Cardiac muscle cell (in vitro differentiated cells and primary cell): ENCODE results near the gene POU6F2. TPM values are rescaled to one million over a fixed set of nuclear protein-coding genes. Genes with fewer than 3 reads are reported as not detected.

Experiments
- DNase-seq, 2 donors: peaks; one replicate each; pipeline versions ENCODE4 v3.0.0 to v3.0.0-alpha.2; 2010 to 2017; ENCODE audit warnings: low read depth in 1 of 2, low spot score in 1 of 2
- H3K27ac ChIP-seq: fragments of 200-600 bp; sonication (generic); 2 replicates; pipeline ENCODE4 v1.5.1; 2016
- H3K27me3 ChIP-seq: fragments of 200-600 bp; sonication (generic); 2 replicates; pipeline ENCODE4 v1.6.0; 2016; ENCODE audit warnings: control low read depth
- H3K36me3 ChIP-seq: fragments of 200-600 bp; sonication (generic); 2 replicates; pipeline ENCODE4 v1.5.1; 2016; ENCODE audit warnings: control low read depth
- H3K4me1 ChIP-seq: fragments of 200-600 bp; sonication (generic); 2 replicates; pipeline ENCODE4 v1.8.1; 2017; ENCODE audit warnings: low read depth, mild to moderate bottlenecking, mixed run types
- H3K4me3 ChIP-seq: fragments of 200-600 bp; sonication (generic); 2 replicates; pipeline ENCODE4 v1.5.1; 2016; ENCODE audit warnings: mild to moderate bottlenecking
- H3K9me3 ChIP-seq: fragments of 200-600 bp; sonication (generic); 2 replicates; pipeline ENCODE4 v1.5.1; 2017; ENCODE audit warnings: low read depth, mild to moderate bottlenecking, control low read depth
- CTCF ChIP-seq: IDR thresholded peaks from 2 replicates; pipeline ENCODE4 v1.5.1; 2012; ENCODE audit warnings: low read depth, mild to moderate bottlenecking, low read length
- polyA plus RNA-seq: library from polyadenylated mRNA; unstranded; fragments of >200 nt; fragmentation: Nextera tagmentation; extraction: Ambion mirVana; gene quantifications from 2 replicates; pipeline ENCODE4 v1.2.1, GENCODE V29; 2016
- total RNA-seq: library from RNA; depleted of rRNA; stranded (reverse); fragments of >200 nt; gene quantifications from 2 replicates; pipeline ENCODE4 v1.2.3, GENCODE V29; 2016

The POU6F2 gene
- total and polyA plus RNA-seq, 2 experiments from 2014 or later, result 1.7 to 3.6 TPM

- no peak for TF ChIP-seq CTCF
- H3K27me3 ChIP-seq, result no peaks in the 10 kb centered on the region
- H3K9me3 ChIP-seq, result no peaks in the 10 kb centered on the region
- H3K4me1 ChIP-seq, result peaks cover 12% of the 10 kb centered on the region
- no peak overlapping the region for H3K4me3 ChIP-seq
- no peaks in the 10 kb centered on the region for H3K36me3 ChIP-seq
- no peak for DNase-seq
- H3K27ac ChIP-seq, result no peak overlapping the region
Observed at GRCh38 chr7:39349452-39350123, 371.9 kb downstream of the POU6F2 start.

GRCh38 chr7:39353615-39354376 lies 376.1 kb downstream of the POU6F2 start:
- H3K4me1 ChIP-seq, result peaks cover 12% of the 10 kb centered on the region
- H3K9me3 ChIP-seq, result no peaks in the 10 kb centered on the region
- peak; percentile 67 to 78 for DNase-seq
- no peaks in the 10 kb centered on the region for H3K36me3 ChIP-seq
- H3K27ac ChIP-seq, result peak overlapping the region; percentile 4
- H3K27me3 ChIP-seq, result no peaks in the 10 kb centered on the region
- peak; percentile 11 for TF ChIP-seq CTCF
- H3K4me3 ChIP-seq, result no peak overlapping the region

GRCh38 chr7:39355664-39356063 lies 378.0 kb downstream of the POU6F2 start:
- H3K4me1 ChIP-seq, result peaks cover 12% of the 10 kb centered on the region
- no peak for DNase-seq
- no peaks in the 10 kb centered on the region for H3K9me3 ChIP-seq
- H3K27ac ChIP-seq, result no peak overlapping the region
- no peak for TF ChIP-seq CTCF
- no peaks in the 10 kb centered on the region for H3K36me3 ChIP-seq
- H3K27me3 ChIP-seq, result no peaks in the 10 kb centered on the region
- H3K4me3 ChIP-seq, result no peak overlapping the region

GRCh38 chr7:39356172-39356925 lies 378.6 kb downstream of the POU6F2 start:
- Histone ChIP-seq H3K27ac (no peak overlapping the region), H3K27me3 (no peaks in the 10 kb centered on the region), H3K4me3 (no peak overlapping the region), H3K36me3 (no peaks in the 10 kb centered on the region), H3K9me3 (no peaks in the 10 kb centered on the region), H3K4me1 (peaks cover 12% of the 10 kb centered on the region)
- no peak for TF ChIP-seq CTCF
- no peak for DNase-seq

- Histone ChIP-seq H3K27ac (no peak overlapping the region), H3K4me3 (no peak overlapping the region), H3K9me3 (no peaks in the 10 kb centered on the region), H3K36me3 (no peaks in the 10 kb centered on the region), H3K27me3 (no peaks in the 10 kb centered on the region), H3K4me1 (peaks cover 12% of the 10 kb centered on the region)
- TF ChIP-seq CTCF, result peak; percentile 24
- peak in 1 of 2 donors; percentile 37 for DNase-seq
Observed at GRCh38 chr7:39357648-39358047, 379.9 kb downstream of the POU6F2 start.
